ENCODE results near the gene GRK1.

GRK1 gene

GRCh38 chr13:113775451-113776145 lies 108.6 kb downstream of the GRK1 start:
- no peak for DNase-seq (ENCODE audit: low read depth)

- no peak for DNase-seq (ENCODE audit: low read depth)
These were observed 109.5 kb downstream of the GRK1 start for GRCh38 chr13:113776231-113777125.

- DNase-seq (ENCODE audit: low read depth), result no peak
These were observed 110.6 kb downstream of the GRK1 start for GRCh38 chr13:113777311-113778260.

- no peak for DNase-seq (ENCODE audit: low read depth)
These were observed 114.6 kb downstream of the GRK1 start for GRCh38 chr13:113781571-113781970.

GRCh38 chr13:113782472-113782871 lies 115.5 kb downstream of the GRK1 start:
- DNase-seq (ENCODE audit: low read depth), result no peak

GRCh38 chr13:113783200-113783881 lies 116.3 kb downstream of the GRK1 start:
- DNase-seq (ENCODE audit: low read depth), result no peak

- no peak for DNase-seq (ENCODE audit: low read depth)
These were observed 117.1 kb downstream of the GRK1 start for GRCh38 chr13:113783966-113784644.

- no peak for DNase-seq (ENCODE audit: low read depth)
These were observed 117.6 kb downstream of the GRK1 start for GRCh38 chr13:113784645-113785024.

GRCh38 chr13:113785051-113786010 lies 118.3 kb downstream of the GRK1 start:
- no peak for DNase-seq (ENCODE audit: low read depth)

- no peak for DNase-seq (ENCODE audit: low read depth)
These were observed 119.3 kb downstream of the GRK1 start for GRCh38 chr13:113786262-113786841.

Measured in stimulated activated CD8-positive, alpha-beta memory T cell treated with anti-CD3 and anti-CD28 coated beads, Interleukin-7, amount 100 ng/mL, for 24 hours (primary cell).